Measurements from ENCODE around the gene PHYKPL. TPM values are rescaled to one million over a fixed set of nuclear protein-coding genes. Genes with fewer than 3 reads are reported as not detected.
A peak's percentile ranks its signal among the peaks of the same experiment; 100 is the strongest.

Gene PHYKPL
- total RNA-seq, 1 experiment from 2014 or later: 41.7 TPM

DNA sequence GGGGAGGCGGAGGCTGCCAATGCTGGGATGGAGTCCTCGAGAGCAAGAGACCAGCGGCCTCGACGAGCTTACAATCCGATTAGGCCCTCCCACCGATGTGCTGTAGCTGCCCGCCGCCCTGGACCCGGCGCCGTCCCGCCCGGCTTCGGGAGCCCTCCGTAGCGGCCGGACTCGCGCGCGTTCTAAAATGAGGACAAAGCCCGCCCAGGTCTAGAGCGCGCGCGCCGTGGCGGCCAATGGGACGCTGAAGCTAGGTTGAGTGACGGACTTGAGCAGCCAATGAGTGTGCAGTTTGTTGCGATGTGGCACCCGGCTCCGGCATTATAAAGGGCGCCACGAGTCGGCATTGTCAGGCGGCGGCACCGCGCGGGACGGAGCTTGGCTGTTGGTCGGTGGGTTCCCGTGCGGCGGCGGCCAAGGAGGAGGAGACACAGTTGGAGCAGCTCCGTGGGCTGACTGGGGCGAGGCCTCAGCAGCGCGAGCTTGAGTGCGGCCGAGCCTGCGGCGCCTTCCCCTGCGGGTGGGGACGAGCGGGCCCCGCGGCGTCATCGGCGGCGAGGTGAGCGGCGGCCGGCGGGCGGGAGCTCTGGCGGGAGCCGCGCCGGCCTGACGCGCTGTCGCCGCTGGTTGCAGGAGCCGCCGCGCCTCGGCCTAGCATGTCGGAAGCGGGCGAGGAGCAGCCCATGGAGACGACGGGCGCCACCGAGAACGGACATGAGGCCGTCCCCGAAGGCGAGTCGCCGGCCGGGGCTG lies 28.2 kb downstream of the PHYKPL start, which contains the start of gene HNRNPAB (continued):
- TF ChIP-seq TEAD4 (CRISPR knock-in tag; IDR thresholded peaks at IDR 0.05) (peak; percentile 69; the same call in 1 of the 2 replicates), ZNF423 (CRISPR knock-in tag; IDR thresholded peaks at IDR 0.05) (no peak), USF2 (CRISPR knock-in tag; IDR thresholded peaks at IDR 0.05) (no peak; the same call in 1 of the 2 replicates), SMAD3 (CRISPR knock-in tag; IDR thresholded peaks at IDR 0.05; ENCODE audit: borderline replicate concordance) (peak; percentile 96), NR1H2 (CRISPR knock-in tag; IDR thresholded peaks at IDR 0.05) (no peak), CREM (CRISPR knock-in tag; IDR thresholded peaks at IDR 0.05) (peak; percentile 77), ESRRA (CRISPR knock-in tag; IDR thresholded peaks at IDR 0.05; ENCODE audit: borderline replicate concordance) (no peak; the same call in 1 of the 2 replicates), ZNF317 (CRISPR knock-in tag; IDR thresholded peaks at IDR 0.05; ENCODE audit: borderline replicate concordance, low read depth) (no peak), ATF3 (CRISPR knock-in tag; conservative IDR thresholded peaks at IDR 0.05) (no peak), ZBTB43 (CRISPR knock-in tag; IDR thresholded peaks at IDR 0.05) (no peak), ELF4 (CRISPR knock-in tag; IDR thresholded peaks at IDR 0.05; ENCODE audit: low read depth) (peak; percentile 13; the same call in 1 of the 2 replicates), ZNF121 (CRISPR knock-in tag; IDR thresholded peaks at IDR 0.05) (no peak), OVOL2 (CRISPR knock-in tag; IDR thresholded peaks at IDR 0.05; ENCODE audit: borderline replicate concordance) (no peak), JAZF1 (CRISPR knock-in tag; IDR thresholded peaks at IDR 0.05) (no peak), ETV6 (CRISPR knock-in tag; IDR thresholded peaks at IDR 0.05) (peak; percentile 77; the same call in 1 of the 2 replicates), MXD4 (CRISPR knock-in tag; IDR thresholded peaks at IDR 0.05; ENCODE audit: borderline replicate concordance) (no peak), ZNF219 (CRISPR knock-in tag; IDR thresholded peaks at IDR 0.05; ENCODE audit: borderline replicate concordance) (no peak; the same call in 1 of the 2 replicates), ATF1 (CRISPR knock-in tag; IDR thresholded peaks at IDR 0.05) (peak; percentile 48; the same call in 1 of the 2 replicates), PRDM15 (CRISPR knock-in tag; IDR thresholded peaks at IDR 0.05) (no peak), HMGA2 (CRISPR knock-in tag; IDR thresholded peaks at IDR 0.05) (no peak), ZBTB21 (CRISPR knock-in tag; IDR thresholded peaks at IDR 0.05; ENCODE audit: borderline replicate concordance) (0 out of 2 replicates have a peak, but pooled peaks have one; percentile 7), NFE2L1 (CRISPR knock-in tag; IDR thresholded peaks at IDR 0.05) (peak; percentile 89; the same call in 1 of the 2 replicates), ZNF396 (CRISPR knock-in tag; IDR thresholded peaks at IDR 0.05; ENCODE audit: borderline replicate concordance) (no peak)
- TF ChIP-seq, protein P1, sequence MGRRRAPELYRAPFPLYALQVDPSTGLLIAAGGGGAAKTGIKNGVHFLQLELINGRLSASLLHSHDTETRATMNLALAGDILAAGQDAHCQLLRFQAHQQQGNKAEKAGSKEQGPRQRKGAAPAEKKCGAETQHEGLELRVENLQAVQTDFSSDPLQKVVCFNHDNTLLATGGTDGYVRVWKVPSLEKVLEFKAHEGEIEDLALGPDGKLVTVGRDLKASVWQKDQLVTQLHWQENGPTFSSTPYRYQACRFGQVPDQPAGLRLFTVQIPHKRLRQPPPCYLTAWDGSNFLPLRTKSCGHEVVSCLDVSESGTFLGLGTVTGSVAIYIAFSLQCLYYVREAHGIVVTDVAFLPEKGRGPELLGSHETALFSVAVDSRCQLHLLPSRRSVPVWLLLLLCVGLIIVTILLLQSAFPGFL (CRISPR knock-in tag; IDR thresholded peaks at IDR 0.05; ENCODE audit: borderline replicate concordance): peak; percentile 45; the same call in 1 of the 2 replicates
- TF ChIP-seq, protein P2, sequence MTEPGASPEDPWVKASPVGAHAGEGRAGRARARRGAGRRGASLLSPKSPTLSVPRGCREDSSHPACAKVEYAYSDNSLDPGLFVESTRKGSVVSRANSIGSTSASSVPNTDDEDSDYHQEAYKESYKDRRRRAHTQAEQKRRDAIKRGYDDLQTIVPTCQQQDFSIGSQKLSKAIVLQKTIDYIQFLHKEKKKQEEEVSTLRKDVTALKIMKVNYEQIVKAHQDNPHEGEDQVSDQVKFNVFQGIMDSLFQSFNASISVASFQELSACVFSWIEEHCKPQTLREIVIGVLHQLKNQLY (CRISPR knock-in tag; IDR thresholded peaks at IDR 0.05): no peak
- TF ChIP-seq, protein P3, sequence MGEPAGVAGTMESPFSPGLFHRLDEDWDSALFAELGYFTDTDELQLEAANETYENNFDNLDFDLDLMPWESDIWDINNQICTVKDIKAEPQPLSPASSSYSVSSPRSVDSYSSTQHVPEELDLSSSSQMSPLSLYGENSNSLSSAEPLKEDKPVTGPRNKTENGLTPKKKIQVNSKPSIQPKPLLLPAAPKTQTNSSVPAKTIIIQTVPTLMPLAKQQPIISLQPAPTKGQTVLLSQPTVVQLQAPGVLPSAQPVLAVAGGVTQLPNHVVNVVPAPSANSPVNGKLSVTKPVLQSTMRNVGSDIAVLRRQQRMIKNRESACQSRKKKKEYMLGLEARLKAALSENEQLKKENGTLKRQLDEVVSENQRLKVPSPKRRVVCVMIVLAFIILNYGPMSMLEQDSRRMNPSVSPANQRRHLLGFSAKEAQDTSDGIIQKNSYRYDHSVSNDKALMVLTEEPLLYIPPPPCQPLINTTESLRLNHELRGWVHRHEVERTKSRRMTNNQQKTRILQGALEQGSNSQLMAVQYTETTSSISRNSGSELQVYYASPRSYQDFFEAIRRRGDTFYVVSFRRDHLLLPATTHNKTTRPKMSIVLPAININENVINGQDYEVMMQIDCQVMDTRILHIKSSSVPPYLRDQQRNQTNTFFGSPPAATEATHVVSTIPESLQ (CRISPR knock-in tag; IDR thresholded peaks at IDR 0.05): peak; percentile 11; the same call in 1 of the 2 replicates

Measured in WTC11 (cell line).